GM12874 (cell line): ENCODE measurements around the gene ARRB1.

Source experiments
- TF ChIP-seq, protein P1 (sequence below): IDR thresholded peaks from 2 replicates; pipeline ENCODE4 v1.5.1; 2011; ENCODE audit warnings: low read depth, mild to moderate bottlenecking, control low read depth, low read length, moderate library complexity; ENCODE audit not compliant: insufficient read depth

Gene ARRB1

DNA sequence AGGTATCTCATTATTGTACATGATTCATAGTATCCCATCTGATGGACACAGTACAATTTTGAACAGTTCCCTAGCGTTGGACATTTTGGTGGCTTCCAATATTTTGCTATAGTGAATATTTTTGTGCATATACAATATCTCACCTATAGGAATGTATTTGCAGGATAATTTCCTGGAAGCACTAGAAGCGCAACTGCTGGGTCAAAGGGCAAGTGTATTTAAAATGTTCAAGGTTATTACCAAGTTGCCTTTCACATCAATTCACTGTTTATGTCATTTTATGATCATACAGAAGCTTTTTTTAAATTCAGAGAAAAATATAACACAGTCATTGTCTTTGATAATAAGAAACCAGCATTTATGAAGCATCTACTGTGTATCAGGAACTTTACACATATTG is 28.8 kb upstream of the ARRB1 start:
- TF ChIP-seq, protein P1, sequence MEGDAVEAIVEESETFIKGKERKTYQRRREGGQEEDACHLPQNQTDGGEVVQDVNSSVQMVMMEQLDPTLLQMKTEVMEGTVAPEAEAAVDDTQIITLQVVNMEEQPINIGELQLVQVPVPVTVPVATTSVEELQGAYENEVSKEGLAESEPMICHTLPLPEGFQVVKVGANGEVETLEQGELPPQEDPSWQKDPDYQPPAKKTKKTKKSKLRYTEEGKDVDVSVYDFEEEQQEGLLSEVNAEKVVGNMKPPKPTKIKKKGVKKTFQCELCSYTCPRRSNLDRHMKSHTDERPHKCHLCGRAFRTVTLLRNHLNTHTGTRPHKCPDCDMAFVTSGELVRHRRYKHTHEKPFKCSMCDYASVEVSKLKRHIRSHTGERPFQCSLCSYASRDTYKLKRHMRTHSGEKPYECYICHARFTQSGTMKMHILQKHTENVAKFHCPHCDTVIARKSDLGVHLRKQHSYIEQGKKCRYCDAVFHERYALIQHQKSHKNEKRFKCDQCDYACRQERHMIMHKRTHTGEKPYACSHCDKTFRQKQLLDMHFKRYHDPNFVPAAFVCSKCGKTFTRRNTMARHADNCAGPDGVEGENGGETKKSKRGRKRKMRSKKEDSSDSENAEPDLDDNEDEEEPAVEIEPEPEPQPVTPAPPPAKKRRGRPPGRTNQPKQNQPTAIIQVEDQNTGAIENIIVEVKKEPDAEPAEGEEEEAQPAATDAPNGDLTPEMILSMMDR = no peak

- TF ChIP-seq, protein P1 = no peak
Observed at GRCh38 chr11:75376175-75376574, 24.7 kb upstream of the ARRB1 start.

DNA sequence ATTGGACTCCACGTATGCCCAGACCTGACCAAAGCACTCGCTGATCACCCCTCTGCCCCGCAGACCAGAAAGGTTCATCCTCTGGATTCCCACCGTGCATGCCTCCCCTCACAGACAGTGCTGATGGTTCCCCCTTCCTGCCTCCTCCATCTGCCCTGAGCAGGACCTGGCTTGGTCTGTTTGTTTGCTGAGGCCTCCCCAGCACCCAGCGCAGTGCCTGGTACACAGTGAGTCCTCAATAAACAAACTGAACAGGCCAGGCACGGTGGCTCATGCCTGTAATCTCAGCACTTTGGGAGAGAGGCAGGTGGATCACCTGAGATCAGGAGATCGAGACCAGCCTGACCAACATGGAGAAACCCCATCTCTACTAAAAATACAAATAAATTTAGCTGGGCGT is 24.2 kb upstream of the ARRB1 start:
- TF ChIP-seq, protein P1 = no peak

DNA sequence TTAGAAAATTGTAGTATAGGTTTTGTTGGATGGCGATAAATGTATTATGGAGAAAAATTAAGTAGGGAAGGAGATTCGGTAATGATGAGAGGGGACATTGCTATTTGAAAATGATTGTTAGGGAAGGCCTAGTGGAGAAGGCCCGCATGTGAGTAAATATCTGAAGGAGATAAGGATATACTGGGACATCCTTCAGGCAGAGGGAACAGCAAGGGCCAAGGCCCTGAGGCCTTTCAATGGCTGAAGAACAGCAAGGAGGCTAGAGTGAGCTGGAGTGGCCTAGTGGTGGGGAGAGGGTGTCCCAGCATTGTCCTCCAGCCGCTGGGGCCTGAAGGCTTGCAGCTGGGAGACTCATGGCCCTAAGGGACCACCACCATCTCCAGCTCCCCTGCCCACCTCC is 23.2 kb upstream of the ARRB1 start:
- TF ChIP-seq, protein P1 = no peak

DNA sequence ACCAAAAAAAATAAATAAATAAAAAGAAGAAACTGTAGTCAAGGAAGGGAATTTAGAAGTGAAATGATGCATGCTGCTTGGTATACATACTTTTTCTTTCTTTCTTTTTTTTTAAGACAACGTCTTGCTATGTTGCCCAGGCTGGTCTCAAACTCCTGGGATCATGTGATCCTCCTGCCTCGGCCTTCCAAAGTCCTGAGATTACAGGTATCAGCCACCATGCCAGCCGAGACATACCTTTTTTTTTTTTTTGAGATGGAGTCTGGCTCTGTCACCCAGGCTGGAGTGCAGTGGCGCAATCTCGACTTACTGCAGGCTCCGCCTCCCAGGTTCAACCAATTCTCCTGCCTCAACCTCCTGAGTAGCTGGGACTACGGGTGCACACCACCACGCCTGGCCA is 21.7 kb upstream of the ARRB1 start:
- TF ChIP-seq, protein P1 = no peak

- TF ChIP-seq, protein P1 = no peak
Observed at GRCh38 chr11:75371949-75372876, 20.8 kb upstream of the ARRB1 start.

GRCh38 chr11:75369560-75370255 is 18.2 kb upstream of the ARRB1 start:
- TF ChIP-seq, protein P1 = no peak
